COLO829 (cell line): ENCODE data around the gene HDAC4.
A peak's percentile ranks its signal among the peaks of the same experiment; 100 is the strongest.

Experiments
- DNase-seq: peaks from one replicate; pipeline ENCODE4 v3.0.0; 2012; ENCODE audit warnings: low spot score

The HDAC4 gene

GRCh38 chr2:239253701-239254436, 147.0 kb downstream of the HDAC4 start:
- DNase-seq, result no peak

- no peak for DNase-seq
Measured at GRCh38 chr2:239253264-239253663, 147.6 kb downstream of the HDAC4 start.

- DNase-seq, result no peak
Measured at GRCh38 chr2:239252801-239253200, 148.0 kb downstream of the HDAC4 start.

GRCh38 chr2:239252393-239252792, 148.4 kb downstream of the HDAC4 start:
- DNase-seq, result no peak

GRCh38 chr2:239251971-239252370, 148.8 kb downstream of the HDAC4 start:
- DNase-seq, result peak; percentile 82

- no peak for DNase-seq
Measured at GRCh38 chr2:239250216-239251081, 150.4 kb downstream of the HDAC4 start.

GRCh38 chr2:239249776-239250175, 151.0 kb downstream of the HDAC4 start:
- DNase-seq, result no peak

GRCh38 chr2:239249048-239249447, 151.8 kb downstream of the HDAC4 start:
- no peak for DNase-seq

- DNase-seq, result no peak
Measured at GRCh38 chr2:239247401-239248245, 153.2 kb downstream of the HDAC4 start.

GRCh38 chr2:239246723-239247122, 154.1 kb downstream of the HDAC4 start:
- DNase-seq, result no peak

- DNase-seq, result no peak
Measured at GRCh38 chr2:239245872-239246721, 154.7 kb downstream of the HDAC4 start.

GRCh38 chr2:239245107-239245506, 155.7 kb downstream of the HDAC4 start:
- no peak for DNase-seq

GRCh38 chr2:239244625-239245024, 156.2 kb downstream of the HDAC4 start:
- DNase-seq, result no peak

GRCh38 chr2:239241431-239241960, 159.3 kb downstream of the HDAC4 start:
- DNase-seq, result no peak

GRCh38 chr2:239240414-239240881, 160.4 kb downstream of the HDAC4 start:
- no peak for DNase-seq

GRCh38 chr2:239239607-239240413, 161.0 kb downstream of the HDAC4 start:
- DNase-seq, result no peak

- no peak for DNase-seq
Measured at GRCh38 chr2:239238839-239239606, 161.8 kb downstream of the HDAC4 start.

- no peak for DNase-seq
Measured at GRCh38 chr2:239238381-239238780, 162.4 kb downstream of the HDAC4 start.

- no peak for DNase-seq
Measured at GRCh38 chr2:239236808-239237205, 164.0 kb downstream of the HDAC4 start.
